Activated B cell treated with CpG ODN at 0.5 μM for 24 hours (primary cell): ENCODE measurements around the gene ZC3H6. TPM values are rescaled to one million over a fixed set of nuclear protein-coding genes. Genes with fewer than 3 reads are reported as not detected.
"Not testable (repeated sequence)": the region's sequence is repeated elsewhere in the genome, so short reads cannot be mapped to it uniquely, and the experiment has no call there.

Experiments
- ATAC-seq: fragments of 200-7000 bp; cut with Tn5 transposase; one replicate; pipeline ENCODE4 v1.10.0; 2021; ENCODE audit warnings: low read depth, mild to moderate bottlenecking, moderate library complexity
- CTCF ChIA-PET: fragments of 350-600 bp; sonication (Branson Sonifier 250); formaldehyde crosslinking; loops from one replicate; lab custom pipeline; 2021; ENCODE audit warnings: antibody characterized with exemption; lab: Charles Lee
- POLR2A ChIA-PET: fragments of 350-600 bp; sonication (Branson Sonifier 250); formaldehyde crosslinking; loops from one replicate; lab custom pipeline; 2021; ENCODE audit warnings: antibody characterized with exemption; lab: Charles Lee
- DNase-seq: peaks from one replicate; pipeline ENCODE4 v3.0.0; 2022
- H3K27ac Mint-ChIP-seq: one replicate; pipeline ENCODE4 v1.8.0; 2020; ENCODE audit warnings: mixed read lengths
- H3K27me3 Mint-ChIP-seq: one replicate; pipeline ENCODE4 v1.8.0; 2021; ENCODE audit warnings: mixed read lengths
- H3K36me3 Mint-ChIP-seq: one replicate; pipeline ENCODE4 v1.8.0; 2021; ENCODE audit warnings: low read depth, mixed read lengths
- H3K4me1 Mint-ChIP-seq: one replicate; pipeline ENCODE4 v1.8.0; 2021; ENCODE audit warnings: mixed read lengths
- H3K4me3 Mint-ChIP-seq: one replicate; pipeline ENCODE4 v1.8.0; 2020; ENCODE audit warnings: mild to moderate bottlenecking, mixed read lengths
- H3K9me3 Mint-ChIP-seq: one replicate; pipeline ENCODE4 v1.8.0; 2020; ENCODE audit warnings: mixed read lengths
- intact Hi-C: fragments of 100-400 bp; cut with micrococcal nuclease; formaldehyde crosslinking; loops from one replicate; pipeline ENCODE4 v1.15.1; 2024
- total RNA-seq: library from RNA; stranded (reverse); gene quantifications from 2 replicates; pipeline ENCODE4 v1.2.3, GENCODE V29; 2022
- TF ChIP-seq, protein P1 (sequence below): fragments of 200-600 bp; IDR thresholded peaks from one replicate; pipeline ENCODE4 v1.8.0; 2022; ENCODE audit warnings: antibody characterized with exemption, mild to moderate bottlenecking

The ZC3H6 gene
- total RNA-seq, 1 donor from 2014 or later, result 7.3 TPM

GRCh38 chr2:112340475-112341267 is 65.3 kb downstream of the ZC3H6 start:
- H3K27me3 Mint-ChIP-seq, result no peaks in the 10 kb centered on the region
- ChIA-PET POLR2A (no interaction called here), CTCF (no interaction called here)
- no peaks in the 10 kb centered on the region for H3K4me1 Mint-ChIP-seq
- TF ChIP-seq, protein P1, sequence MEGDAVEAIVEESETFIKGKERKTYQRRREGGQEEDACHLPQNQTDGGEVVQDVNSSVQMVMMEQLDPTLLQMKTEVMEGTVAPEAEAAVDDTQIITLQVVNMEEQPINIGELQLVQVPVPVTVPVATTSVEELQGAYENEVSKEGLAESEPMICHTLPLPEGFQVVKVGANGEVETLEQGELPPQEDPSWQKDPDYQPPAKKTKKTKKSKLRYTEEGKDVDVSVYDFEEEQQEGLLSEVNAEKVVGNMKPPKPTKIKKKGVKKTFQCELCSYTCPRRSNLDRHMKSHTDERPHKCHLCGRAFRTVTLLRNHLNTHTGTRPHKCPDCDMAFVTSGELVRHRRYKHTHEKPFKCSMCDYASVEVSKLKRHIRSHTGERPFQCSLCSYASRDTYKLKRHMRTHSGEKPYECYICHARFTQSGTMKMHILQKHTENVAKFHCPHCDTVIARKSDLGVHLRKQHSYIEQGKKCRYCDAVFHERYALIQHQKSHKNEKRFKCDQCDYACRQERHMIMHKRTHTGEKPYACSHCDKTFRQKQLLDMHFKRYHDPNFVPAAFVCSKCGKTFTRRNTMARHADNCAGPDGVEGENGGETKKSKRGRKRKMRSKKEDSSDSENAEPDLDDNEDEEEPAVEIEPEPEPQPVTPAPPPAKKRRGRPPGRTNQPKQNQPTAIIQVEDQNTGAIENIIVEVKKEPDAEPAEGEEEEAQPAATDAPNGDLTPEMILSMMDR, result no peak
- H3K36me3 Mint-ChIP-seq, result no peaks in the 10 kb centered on the region
- intact Hi-C loops, result no loop called here
- no peak for ATAC-seq
- no peak overlapping the region for H3K27ac Mint-ChIP-seq
- H3K9me3 Mint-ChIP-seq, result no peaks in the 10 kb centered on the region
- H3K4me3 Mint-ChIP-seq, result no peak overlapping the region
- DNase-seq, result no peak

DNA sequence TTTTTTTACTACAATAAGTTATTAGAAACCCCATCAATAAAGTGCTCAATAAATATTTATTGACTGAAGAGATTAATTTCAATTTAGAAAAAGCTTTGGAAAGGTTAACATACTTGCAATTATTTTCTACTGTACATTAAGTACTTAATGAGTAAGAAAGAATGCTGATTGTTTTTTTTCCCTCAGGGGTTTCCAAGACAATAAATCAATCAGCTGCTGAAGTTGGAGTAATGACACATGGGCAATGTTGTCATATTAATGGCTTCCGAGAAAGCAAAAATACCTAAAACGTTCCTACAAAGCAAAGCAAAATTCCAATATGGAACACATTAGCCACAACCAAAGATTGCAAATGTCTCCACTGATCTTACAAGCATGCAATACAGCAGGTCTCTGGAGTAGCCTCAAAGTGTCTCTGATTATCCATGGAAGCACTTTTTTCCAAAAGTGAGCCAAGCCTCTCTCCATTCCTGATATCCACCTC is 66.7 kb downstream of the ZC3H6 start:
- ChIA-PET POLR2A (no interaction called here), CTCF (no interaction called here)
- H3K36me3 Mint-ChIP-seq, result no peaks in the 10 kb centered on the region

DNA sequence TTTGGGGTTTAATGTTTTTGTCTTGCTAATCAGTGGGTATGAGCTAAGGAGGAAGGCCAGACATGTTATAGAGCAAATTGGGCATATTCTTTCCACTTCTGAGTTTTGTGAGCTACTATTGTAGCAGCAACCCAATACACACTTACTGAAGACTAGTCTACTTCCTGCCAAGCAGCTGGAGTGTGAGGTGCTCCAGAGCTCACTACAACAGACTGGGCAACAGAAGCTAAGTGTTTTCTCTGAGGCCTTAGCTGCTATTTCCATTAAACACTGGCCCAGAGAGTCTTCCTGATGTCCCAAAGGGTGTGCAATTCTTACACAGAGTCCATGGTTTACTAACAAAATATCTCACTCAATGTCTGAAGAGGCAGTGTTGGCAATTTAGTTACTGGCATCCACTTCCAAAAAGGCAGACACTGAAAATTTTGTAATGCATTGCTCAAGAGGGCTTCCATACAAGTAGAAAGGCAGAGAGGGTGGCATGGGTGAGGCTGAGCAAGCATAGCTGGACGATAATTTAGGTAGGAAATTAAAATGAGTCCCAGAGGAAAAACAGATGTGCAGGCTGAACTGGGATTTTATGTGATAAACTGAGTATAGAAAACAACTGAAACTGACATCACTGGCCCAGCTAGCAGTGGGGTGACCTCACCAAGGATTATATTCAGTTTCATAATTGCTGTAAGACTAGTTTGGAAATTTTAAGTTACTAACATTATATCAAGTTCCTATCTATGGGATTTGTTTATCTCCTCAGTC is 68.6 kb downstream of the ZC3H6 start:
- Mint-ChIP-seq H3K4me1 (no peaks in the 10 kb centered on the region), H3K4me3 (no peak overlapping the region), H3K27me3 (no peaks in the 10 kb centered on the region), H3K9me3 (no peaks in the 10 kb centered on the region), H3K36me3 (no peaks in the 10 kb centered on the region), H3K27ac (no peak overlapping the region)
- DNase-seq (no peak), ATAC-seq (no peak)
- TF ChIP-seq, protein P1, result no peak
- CTCF ChIA-PET, result no interaction called here
- POLR2A ChIA-PET, result no interaction called here
- intact Hi-C loops, result no loop called here

More for the DNA sequence above, 66.7 kb downstream of the ZC3H6 start:
- Mint-ChIP-seq H3K27ac (no peak overlapping the region), H3K9me3 (no peaks in the 10 kb centered on the region), H3K4me1 (no peaks in the 10 kb centered on the region), H3K4me3 (no peak overlapping the region), H3K27me3 (no peaks in the 10 kb centered on the region)
- TF ChIP-seq, protein P1, result no peak
- no peak for DNase-seq
- intact Hi-C loops, result no loop called here
- ATAC-seq, result no peak

DNA sequence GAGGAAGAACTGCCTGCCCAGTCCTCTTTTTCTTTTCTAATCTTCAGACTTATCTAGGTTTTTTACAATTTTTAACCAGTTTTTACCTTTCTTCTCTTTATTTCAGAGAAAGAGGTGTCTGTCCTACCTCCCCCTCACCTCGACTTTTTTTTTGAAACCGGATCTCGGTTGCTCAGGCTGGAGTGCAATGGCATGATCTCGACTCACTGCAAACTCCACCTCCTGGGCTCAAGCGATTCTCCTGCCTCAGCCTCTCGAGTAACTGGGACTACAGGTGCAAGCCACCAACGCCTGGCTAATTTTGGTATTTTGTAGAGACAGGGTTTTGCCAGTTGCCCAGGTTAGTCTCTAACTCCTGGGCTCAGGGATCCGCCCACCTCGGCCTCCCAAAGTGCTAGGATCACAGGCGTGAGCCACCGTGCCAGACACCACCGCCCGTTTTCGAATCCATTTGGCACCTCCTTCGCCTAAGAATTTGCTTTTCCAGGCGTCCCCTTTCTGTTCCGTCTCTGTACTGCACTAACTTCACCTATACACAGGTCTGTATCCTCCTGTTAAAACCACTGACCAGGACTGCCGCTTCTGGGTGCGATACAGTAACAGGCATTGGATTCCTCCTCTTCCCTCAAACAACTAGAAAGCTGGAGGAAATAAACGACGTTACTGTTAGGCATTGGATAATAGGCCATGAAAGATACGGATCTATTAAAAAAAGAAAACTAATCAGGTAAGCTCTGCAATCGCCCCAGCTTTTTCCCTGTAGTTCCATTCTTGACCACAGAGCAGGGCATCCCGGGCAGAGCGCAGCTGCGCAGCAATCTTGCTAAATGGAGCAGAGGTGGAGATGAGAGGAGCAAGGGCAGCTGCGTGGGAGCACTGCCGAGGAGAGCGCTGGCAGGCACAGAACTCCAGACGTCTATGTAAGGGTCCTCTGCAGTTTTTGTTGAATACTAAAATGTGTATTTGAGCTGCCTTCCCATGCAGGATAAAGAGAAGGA is 69.9 kb downstream of the ZC3H6 start:
- Mint-ChIP-seq H3K9me3 (no peaks in the 10 kb centered on the region), H3K27me3 (no peaks in the 10 kb centered on the region), H3K27ac (no peak overlapping the region), H3K4me3 (no peak overlapping the region), H3K4me1 (no peaks in the 10 kb centered on the region), H3K36me3 (no peaks in the 10 kb centered on the region)
- ChIA-PET POLR2A (no interaction called here), CTCF (no interaction called here)
- ATAC-seq (no peak), DNase-seq (no peak)
- intact Hi-C loops, result no loop called here
- TF ChIP-seq, protein P1, result no peak

DNA sequence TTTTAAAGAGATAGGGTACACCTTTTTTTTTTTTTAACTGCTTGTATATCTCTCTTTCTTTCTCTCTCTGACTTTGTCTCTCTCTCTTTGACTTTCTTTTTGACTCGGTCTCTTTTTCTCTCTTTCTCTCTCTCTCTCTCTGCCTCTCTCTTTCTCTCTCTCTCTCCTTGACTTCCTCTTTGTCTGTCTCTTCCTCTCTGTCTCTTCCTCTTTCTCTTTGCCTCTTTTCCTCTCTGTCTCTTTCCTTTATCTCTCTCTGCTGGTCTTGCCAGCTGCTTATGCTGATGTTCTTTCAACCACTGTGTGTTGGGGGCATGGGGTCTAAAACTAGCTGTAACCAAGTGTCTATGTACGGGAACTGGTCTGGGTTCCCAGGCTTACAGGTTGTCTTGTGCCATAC is 76.9 kb downstream of the ZC3H6 start:
- H3K4me3 Mint-ChIP-seq, H3K9me3 Mint-ChIP-seq, POLR2A ChIA-PET, H3K27ac Mint-ChIP-seq, DNase-seq, intact Hi-C loops, CTCF ChIA-PET, ATAC-seq, H3K4me1 Mint-ChIP-seq, H3K36me3 Mint-ChIP-seq, H3K27me3 Mint-ChIP-seq: not testable (repeated sequence)

DNA sequence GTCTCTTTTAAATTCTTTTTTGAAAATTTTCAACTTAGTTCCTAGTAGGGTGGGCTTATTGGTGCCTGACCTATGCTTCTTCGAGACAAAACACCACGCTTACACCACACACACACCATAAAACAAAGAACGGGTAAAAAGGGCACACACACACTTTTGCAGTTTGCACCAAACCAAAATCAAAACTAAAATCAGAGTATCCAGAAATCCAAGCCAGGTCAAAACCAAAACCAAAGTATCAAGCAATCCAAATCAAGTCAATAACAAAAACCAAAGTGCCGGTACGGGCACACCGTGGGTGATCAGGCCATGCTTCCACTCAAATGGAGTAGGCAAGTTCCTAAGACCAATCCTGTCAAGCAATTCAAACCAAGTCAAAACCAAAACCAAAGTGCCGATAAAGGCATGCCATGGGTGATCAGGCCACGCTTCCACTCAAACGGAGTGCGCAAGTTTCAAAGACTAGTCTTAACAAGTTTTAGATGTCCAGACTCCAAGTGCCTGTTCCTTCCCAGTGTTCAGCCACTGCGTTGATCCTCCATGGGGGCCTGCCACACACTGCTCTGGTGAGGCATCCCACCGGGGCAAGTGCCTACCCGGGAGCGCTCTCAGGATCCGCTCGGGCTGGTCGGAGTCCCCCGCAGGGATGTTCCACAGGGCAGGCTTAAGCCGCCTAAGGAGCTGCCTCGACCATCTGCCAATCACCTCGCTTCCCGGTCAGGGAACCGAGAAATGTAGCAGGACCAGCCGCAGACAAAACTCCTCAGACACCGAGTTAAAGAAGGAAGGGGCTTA is 77.6 kb downstream of the ZC3H6 start:
- intact Hi-C loops, H3K36me3 Mint-ChIP-seq, CTCF ChIA-PET, POLR2A ChIA-PET, H3K4me3 Mint-ChIP-seq, H3K27ac Mint-ChIP-seq, H3K9me3 Mint-ChIP-seq, H3K4me1 Mint-ChIP-seq, DNase-seq, ATAC-seq, H3K27me3 Mint-ChIP-seq: not testable (repeated sequence)

- H3K4me1 Mint-ChIP-seq, H3K4me3 Mint-ChIP-seq, CTCF ChIA-PET, H3K27me3 Mint-ChIP-seq, DNase-seq, ATAC-seq, POLR2A ChIA-PET, intact Hi-C loops, H3K36me3 Mint-ChIP-seq, H3K9me3 Mint-ChIP-seq, H3K27ac Mint-ChIP-seq: not testable (repeated sequence)
Observed at GRCh38 chr2:112354335-112354734, 78.9 kb downstream of the ZC3H6 start.
